H9 (cell line): ENCODE data around the gene FARSA. TPM values are rescaled to one million over a fixed set of nuclear protein-coding genes. Genes with fewer than 3 reads are reported as not detected.

Experiments used
- DNase-seq: peaks from one replicate; pipeline ENCODE4 v3.0.0-alpha.2; 2017
- H2AFZ ChIP-seq: one replicate; pipeline ENCODE4 v1.6.1; 2013; ENCODE audit warnings: mild to moderate bottlenecking, low read length, control low read depth, moderate library complexity
- H2AK5ac ChIP-seq: 2 replicates; pipeline ENCODE4 v1.6.1; 2013; ENCODE audit warnings: low read length, control low read depth, mixed read lengths; ENCODE audit not compliant: insufficient read length
- H2BK120ac ChIP-seq: one replicate; pipeline ENCODE4 v1.6.1; 2013; ENCODE audit warnings: low read depth, mild to moderate bottlenecking, low read length, control low read depth, inconsistent platforms; ENCODE audit not compliant: poor library complexity, severe bottlenecking
- H2BK12ac ChIP-seq: 2 replicates; pipeline ENCODE4 v1.6.1; 2013; ENCODE audit warnings: low read length, control low read depth, mixed read lengths, low read depth; ENCODE audit not compliant: insufficient read length
- H2BK15ac ChIP-seq: 2 replicates; pipeline ENCODE4 v1.6.1; 2013; ENCODE audit warnings: low read depth, low read length, control low read depth
- H2BK20ac ChIP-seq: one replicate; pipeline ENCODE4 v1.6.1; 2013; ENCODE audit warnings: low read depth, mild to moderate bottlenecking, low read length, control low read depth, inconsistent platforms; ENCODE audit not compliant: poor library complexity, severe bottlenecking
- H2BK5ac ChIP-seq: 2 replicates; pipeline ENCODE4 v1.6.1; 2013; ENCODE audit warnings: low read length, control low read depth, mixed read lengths; ENCODE audit not compliant: insufficient read length
- H3K14ac ChIP-seq: 2 replicates; pipeline ENCODE4 v1.6.1; 2013; ENCODE audit warnings: low read length, control low read depth; ENCODE audit not compliant: insufficient read depth
- H3K18ac ChIP-seq: 2 replicates; pipeline ENCODE4 v1.6.1; 2013; ENCODE audit warnings: low read depth, mild to moderate bottlenecking, mixed read lengths, low read length, control low read depth; ENCODE audit not compliant: insufficient read length
- H3K23ac ChIP-seq: 2 replicates; pipeline ENCODE4 v1.6.1; 2013; ENCODE audit warnings: low read length, control low read depth, mixed read lengths, low read depth; ENCODE audit not compliant: insufficient read length
- H3K23me2 ChIP-seq: 2 replicates; pipeline ENCODE4 v1.6.1; 2013; ENCODE audit warnings: low read depth, mild to moderate bottlenecking, mixed read lengths, low read length, control low read depth; ENCODE audit not compliant: insufficient read length, poor library complexity, severe bottlenecking
- H3K27ac ChIP-seq: 2 replicates; pipeline ENCODE4 v1.5.1; 2013; ENCODE audit warnings: low read length, control low read depth, mixed read lengths, low read depth; ENCODE audit not compliant: insufficient read length
- H3K27me3 ChIP-seq: 2 replicates; pipeline ENCODE4 v1.6.1; 2013; ENCODE audit warnings: low read length, control low read depth, inconsistent platforms; ENCODE audit not compliant: insufficient read depth
- H3K4ac ChIP-seq: 2 replicates; pipeline ENCODE4 v1.6.1; 2013; ENCODE audit warnings: low read depth, mild to moderate bottlenecking, control low read depth, inconsistent platforms, low read length, moderate library complexity
- H3K4me1 ChIP-seq: 2 replicates; pipeline ENCODE4 v1.6.1; 2013; ENCODE audit warnings: low read length, control low read depth, inconsistent platforms; ENCODE audit not compliant: insufficient read depth
- H3K4me2 ChIP-seq: 2 replicates; pipeline ENCODE4 v1.6.1; 2013; ENCODE audit warnings: low read length, control low read depth, mixed read lengths; ENCODE audit not compliant: insufficient read length, insufficient read depth
- H3K56ac ChIP-seq: 2 replicates; pipeline ENCODE4 v1.6.1; 2013; ENCODE audit warnings: low read depth, mild to moderate bottlenecking, mixed read lengths, low read length, control low read depth; ENCODE audit not compliant: insufficient read length
- H3K79me1 ChIP-seq: 2 replicates; pipeline ENCODE4 v1.6.1; 2013; ENCODE audit warnings: low read depth, mild to moderate bottlenecking, moderate library complexity, low read length, control low read depth, inconsistent platforms; ENCODE audit not compliant: insufficient read depth, poor library complexity, severe bottlenecking
- H3K79me2 ChIP-seq: 2 replicates; pipeline ENCODE4 v1.6.1; 2013; ENCODE audit warnings: low read length, control low read depth, inconsistent platforms; ENCODE audit not compliant: insufficient read depth
- H3K9ac ChIP-seq: 2 replicates; pipeline ENCODE4 v1.6.1; 2013; ENCODE audit warnings: low read length, control low read depth, mixed read lengths; ENCODE audit not compliant: insufficient read length; ENCODE audit errors: extremely low read depth
- H3K9me3 ChIP-seq: one replicate; pipeline ENCODE4 v1.6.1; 2013; ENCODE audit warnings: low read depth, low read length, inconsistent platforms; ENCODE audit not compliant: control insufficient read depth
- H3T11ph ChIP-seq: one replicate; pipeline ENCODE4 v1.6.1; 2013; ENCODE audit warnings: mild to moderate bottlenecking, low read length, control low read depth, inconsistent platforms
- H4K20me1 ChIP-seq: one replicate; pipeline ENCODE4 v1.6.1; 2013; ENCODE audit not compliant: control insufficient read depth, insufficient read length, insufficient read depth
- H4K5ac ChIP-seq: 2 replicates; pipeline ENCODE4 v1.6.1; 2013; ENCODE audit warnings: low read depth, mild to moderate bottlenecking, mixed read lengths, low read length, control low read depth; ENCODE audit not compliant: insufficient read length
- H4K8ac ChIP-seq: replicated peaks from 2 replicates; pipeline ENCODE4 v1.6.1; 2013; ENCODE audit warnings: low read length, control low read depth, mixed read lengths, low read depth; ENCODE audit not compliant: insufficient read length
- H4K91ac ChIP-seq: 2 replicates; pipeline ENCODE4 v1.6.1; 2013; ENCODE audit warnings: low read depth, mild to moderate bottlenecking, moderate library complexity, mixed read lengths, low read length, control low read depth; ENCODE audit not compliant: insufficient read length
- H3K27ac Mint-ChIP-seq, 3 experiments: 2 replicates in 2 of 3; 3 replicates in 1 of 3; pipeline ENCODE4 v1.8.0; 2020 to 2021; ENCODE audit warnings: mixed read lengths in 3 of 3, mild to moderate bottlenecking in 1 of 3, moderate library complexity in 1 of 3
- H3K27me3 Mint-ChIP-seq: 2 replicates; pipeline ENCODE4 v1.8.0; 2021; ENCODE audit warnings: low read depth, mild to moderate bottlenecking, moderate library complexity, mixed read lengths
- H3K36me3 Mint-ChIP-seq, 3 experiments: 2 replicates in 2 of 3; 3 replicates in 1 of 3; pipeline ENCODE4 v1.8.0; 2020 to 2021; ENCODE audit warnings: low read depth in 3 of 3, mixed read lengths in 3 of 3; ENCODE audit not compliant: insufficient read depth in 1 of 3
- H3K4me1 Mint-ChIP-seq, 2 experiments: 2 replicates each; pipeline ENCODE4 v1.8.0; 2020; ENCODE audit warnings: mixed read lengths in 2 of 2
- H3K4me3 Mint-ChIP-seq, 2 experiments: 2 replicates in 1 of 2; 3 replicates in 1 of 2; pipeline ENCODE4 v1.8.0; 2020 to 2021; ENCODE audit warnings: mild to moderate bottlenecking in 2 of 2, mixed read lengths in 2 of 2, moderate library complexity in 1 of 2
- H3K9me3 Mint-ChIP-seq, 2 experiments: 2 replicates in 1 of 2; 3 replicates in 1 of 2; pipeline ENCODE4 v1.8.0; 2020; ENCODE audit warnings: mild to moderate bottlenecking in 2 of 2, mixed read lengths in 2 of 2, moderate library complexity in 1 of 2
- WGBS: extraction: QIAGEN DNeasy Blood & Tissue Kit; methylation state at CpG from one replicate; pipeline ENCODE4 v1.1.7; 2013; ENCODE audit warnings: missing lambda C conversion rate, low lambda C conversion rate, mixed read lengths; ENCODE audit not compliant: insufficient read length; ENCODE audit errors: extremely low coverage; 5-methylcytosine and 5-hydroxymethylcytosine counted together
- total RNA-seq: library from RNA; stranded (reverse); gene quantifications from 2 replicates; pipeline ENCODE4 v1.2.1, GENCODE V29; 2021
- TF ChIP-seq, protein P1 (sequence below): fragments of 200-600 bp; sonication (generic); conservative IDR thresholded peaks from 3 replicates; pipeline ENCODE4 v1.8.0; 2021; ENCODE audit warnings: antibody characterized with exemption, mild to moderate bottlenecking

FARSA gene
- total RNA-seq, 1 experiment from 2014 or later = 110 TPM

- H4K8ac ChIP-seq = no peak overlapping the region
- Mint-ChIP-seq H3K27ac (no peak overlapping the region), H3K4me3 (no peak overlapping the region), H3K9me3 (no peaks in the 10 kb centered on the region; a peak in 1 of 5 replicates), H3K4me1 (peaks cover 6 to 9% of the 10 kb centered on the region in 2 experiments), H3K36me3 (no peaks in the 10 kb centered on the region), H3K27me3 (peaks cover 16% of the 10 kb centered on the region)
- no peak overlapping the region for H3K23ac ChIP-seq
- no peak overlapping the region for H2BK5ac ChIP-seq
- no peak overlapping the region for H3T11ph ChIP-seq
- H2AK5ac ChIP-seq = no peak overlapping the region
- no peak overlapping the region for H2BK20ac ChIP-seq
- H3K27me3 ChIP-seq = no peaks in the 10 kb centered on the region; the same call in 1 of the 2 replicates
- H4K5ac ChIP-seq = no peak overlapping the region
- no peaks in the 10 kb centered on the region for H3K4me1 ChIP-seq
- H2BK120ac ChIP-seq = no peak overlapping the region
- H3K79me2 ChIP-seq = no peaks in the 10 kb centered on the region
- H3K56ac ChIP-seq = no peak overlapping the region
- no peaks in the 10 kb centered on the region for H3K79me1 ChIP-seq
- no peaks in the 10 kb centered on the region for H4K20me1 ChIP-seq
- no peak overlapping the region for H3K14ac ChIP-seq
- TF ChIP-seq, protein P1, sequence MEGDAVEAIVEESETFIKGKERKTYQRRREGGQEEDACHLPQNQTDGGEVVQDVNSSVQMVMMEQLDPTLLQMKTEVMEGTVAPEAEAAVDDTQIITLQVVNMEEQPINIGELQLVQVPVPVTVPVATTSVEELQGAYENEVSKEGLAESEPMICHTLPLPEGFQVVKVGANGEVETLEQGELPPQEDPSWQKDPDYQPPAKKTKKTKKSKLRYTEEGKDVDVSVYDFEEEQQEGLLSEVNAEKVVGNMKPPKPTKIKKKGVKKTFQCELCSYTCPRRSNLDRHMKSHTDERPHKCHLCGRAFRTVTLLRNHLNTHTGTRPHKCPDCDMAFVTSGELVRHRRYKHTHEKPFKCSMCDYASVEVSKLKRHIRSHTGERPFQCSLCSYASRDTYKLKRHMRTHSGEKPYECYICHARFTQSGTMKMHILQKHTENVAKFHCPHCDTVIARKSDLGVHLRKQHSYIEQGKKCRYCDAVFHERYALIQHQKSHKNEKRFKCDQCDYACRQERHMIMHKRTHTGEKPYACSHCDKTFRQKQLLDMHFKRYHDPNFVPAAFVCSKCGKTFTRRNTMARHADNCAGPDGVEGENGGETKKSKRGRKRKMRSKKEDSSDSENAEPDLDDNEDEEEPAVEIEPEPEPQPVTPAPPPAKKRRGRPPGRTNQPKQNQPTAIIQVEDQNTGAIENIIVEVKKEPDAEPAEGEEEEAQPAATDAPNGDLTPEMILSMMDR = no peak
- no peak overlapping the region for H3K27ac ChIP-seq
- H2BK15ac ChIP-seq = no peak overlapping the region
- H3K18ac ChIP-seq = no peak overlapping the region
- H3K23me2 ChIP-seq = no peaks in the 10 kb centered on the region
- no peak overlapping the region for H2BK12ac ChIP-seq
- H4K91ac ChIP-seq = no peak overlapping the region
- H3K9me3 ChIP-seq = no peaks in the 10 kb centered on the region
- WGBS = no CpG with 5 or more reads among the region's 6 CpGs
- H2AFZ ChIP-seq = no peak overlapping the region
- no peak overlapping the region for H3K4ac ChIP-seq
- no peak overlapping the region for H3K4me2 ChIP-seq
- H3K9ac ChIP-seq = no peak overlapping the region
- DNase-seq = no peak
Measured at GRCh38 chr19:12982648-12983047, 49.1 kb upstream of the FARSA start.
